Stimulated activated naive B cell treated with anti-CD40 and anti-IgM and Interleukin-4, amounts not matched to agents 10 μg/mL and 1 μg/mL and 100 μg/mL, for 72 hours (primary cell): Measurements from ENCODE around the gene SPHK1.
"Not testable (repeated sequence)": the region's sequence is repeated elsewhere in the genome, so short reads cannot be mapped to it uniquely, and the experiment has no call there.

ENCODE experiments used
- ATAC-seq, 2 donors: fragments of 150-1000 bp; cut with Tn5 transposase; replicated peaks; 2 replicates each; pipeline ENCODE4 v1.10.0; 2021; ENCODE audit warnings: moderate library complexity in 1 of 2
- DNase-seq: peaks from one replicate; pipeline ENCODE4 v3.0.0; 2021
- H3K27ac Mint-ChIP-seq: one replicate; pipeline ENCODE4 v1.8.0; 2022; ENCODE audit warnings: mild to moderate bottlenecking, mixed read lengths
- H3K27me3 Mint-ChIP-seq, 2 donors: one replicate each; pipeline ENCODE4 v1.8.0; 2022; ENCODE audit warnings: mixed read lengths in 2 of 2
- H3K36me3 Mint-ChIP-seq, 2 donors: one replicate each; pipeline ENCODE4 v1.8.0; 2022; ENCODE audit warnings: mixed read lengths in 2 of 2, mild to moderate bottlenecking in 1 of 2
- H3K4me1 Mint-ChIP-seq, 2 donors: one replicate each; pipeline ENCODE4 v1.8.0; 2022; ENCODE audit warnings: mixed read lengths in 2 of 2, mild to moderate bottlenecking in 1 of 2
- H3K4me3 Mint-ChIP-seq, 2 donors: one replicate each; pipeline ENCODE4 v1.8.0; 2022; ENCODE audit warnings: mild to moderate bottlenecking in 2 of 2, mixed read lengths in 2 of 2, moderate library complexity in 1 of 2
- H3K9me3 Mint-ChIP-seq, 2 donors: one replicate each; pipeline ENCODE4 v1.8.0; 2022; ENCODE audit warnings: mixed read lengths in 2 of 2, mild to moderate bottlenecking in 1 of 2

Gene SPHK1

GRCh38 chr17:76384222-76384986 is at the start of gene SPHK1:
SPHK1 (plus strand) TSS chr17:76384609; CDS start chr17:76385645, 1,036 bp downstream.
- ATAC-seq, result peak; percentile 76 to 77
- DNase-seq, result peak; percentile 70
- Mint-ChIP-seq H3K4me3 (peak within 1 kb of the TSS; percentile 92), H3K9me3 (no peaks in the 10 kb centered on the region), H3K36me3 (peaks cover 5 to 15% of the 10 kb centered on the region in 2 donors), H3K4me1 (peaks cover 14 to 36% of the 10 kb centered on the region in 2 donors), H3K27me3 (peaks cover 4 to 12% of the 10 kb centered on the region in 2 donors), H3K27ac (peak within 1 kb of the TSS; percentile 93)

DNA sequence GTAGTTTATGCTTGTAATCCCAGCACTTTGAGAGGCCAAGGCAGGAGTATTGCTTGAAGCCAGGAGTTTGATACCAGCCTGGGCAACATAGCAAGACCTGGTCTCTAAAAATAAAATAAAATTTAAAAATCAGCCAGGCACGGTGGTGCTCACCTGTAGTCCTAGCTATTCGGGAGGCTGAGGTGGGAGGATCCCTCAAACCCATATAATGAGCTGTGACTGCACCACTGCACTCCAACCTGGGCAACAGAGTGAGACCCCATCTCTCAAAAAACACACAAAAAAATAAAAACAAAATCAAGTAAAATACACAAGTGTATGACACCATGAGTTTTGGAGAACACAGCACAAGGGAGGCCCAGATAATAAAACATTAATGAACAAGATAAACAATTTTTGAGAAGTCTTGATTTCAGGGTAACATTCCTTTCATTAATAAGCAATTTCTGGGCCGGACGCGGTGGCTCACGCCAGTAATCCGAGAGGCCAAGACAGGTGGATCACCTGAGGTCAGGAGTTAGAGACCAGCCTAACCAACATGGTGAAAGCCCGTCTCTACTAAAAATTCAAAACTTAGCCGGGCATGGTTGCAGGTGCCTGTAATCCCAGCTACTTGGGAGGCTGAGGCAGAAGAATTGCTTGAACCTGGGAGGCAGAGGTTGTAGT is 48.6 kb upstream of the SPHK1 start:
- no peak for DNase-seq
- peaks cover 0 to 5% of the 10 kb centered on the region in 2 donors for H3K4me1 Mint-ChIP-seq
- no peak overlapping the region for H3K4me3 Mint-ChIP-seq
- H3K9me3 Mint-ChIP-seq, result no peaks in the 10 kb centered on the region
- H3K27ac Mint-ChIP-seq, result no peak overlapping the region
- H3K27me3 Mint-ChIP-seq, result no peaks in the 10 kb centered on the region
- ATAC-seq, result no peak
- peaks cover 3 to 20% of the 10 kb centered on the region in 2 donors for H3K36me3 Mint-ChIP-seq

- H3K9me3 Mint-ChIP-seq, result no peaks in the 10 kb centered on the region
- ATAC-seq (no peak), DNase-seq (no peak)
- H3K4me1 Mint-ChIP-seq, result peaks cover 0 to 5% of the 10 kb centered on the region in 2 donors
- H3K36me3 Mint-ChIP-seq, result peaks cover 7 to 20% of the 10 kb centered on the region in 2 donors
- H3K27ac Mint-ChIP-seq, result no peak overlapping the region
- H3K4me3 Mint-ChIP-seq, result no peak overlapping the region
- H3K27me3 Mint-ChIP-seq, result no peaks in the 10 kb centered on the region
Measured at GRCh38 chr17:76336756-76337412, 47.5 kb upstream of the SPHK1 start.

DNA sequence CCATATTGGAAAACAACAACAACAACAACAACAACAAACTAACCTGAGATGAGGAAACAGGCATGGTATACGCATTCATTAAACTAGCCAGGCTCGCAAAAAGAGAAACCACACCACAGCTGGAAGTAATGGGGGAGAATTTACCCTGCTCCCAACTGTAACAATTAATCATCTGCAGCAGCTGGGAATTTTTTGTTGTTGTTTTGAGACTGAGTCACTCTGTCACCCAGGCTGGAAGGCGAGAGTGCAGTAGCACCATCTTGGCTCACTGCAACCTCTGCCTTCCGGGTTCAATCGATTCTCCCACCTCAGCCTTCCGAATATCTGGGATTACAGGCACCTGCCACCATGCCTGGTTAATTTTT is 47.0 kb upstream of the SPHK1 start:
- ATAC-seq (no peak), DNase-seq (no peak)
- H3K36me3 Mint-ChIP-seq, result peaks cover 9 to 24% of the 10 kb centered on the region in 2 donors
- peaks cover 0 to 8% of the 10 kb centered on the region in 2 donors for H3K4me1 Mint-ChIP-seq
- H3K27me3 Mint-ChIP-seq, result no peaks in the 10 kb centered on the region
- H3K27ac Mint-ChIP-seq, result no peak overlapping the region
- H3K4me3 Mint-ChIP-seq, result no peak overlapping the region
- no peaks in the 10 kb centered on the region for H3K9me3 Mint-ChIP-seq

DNA sequence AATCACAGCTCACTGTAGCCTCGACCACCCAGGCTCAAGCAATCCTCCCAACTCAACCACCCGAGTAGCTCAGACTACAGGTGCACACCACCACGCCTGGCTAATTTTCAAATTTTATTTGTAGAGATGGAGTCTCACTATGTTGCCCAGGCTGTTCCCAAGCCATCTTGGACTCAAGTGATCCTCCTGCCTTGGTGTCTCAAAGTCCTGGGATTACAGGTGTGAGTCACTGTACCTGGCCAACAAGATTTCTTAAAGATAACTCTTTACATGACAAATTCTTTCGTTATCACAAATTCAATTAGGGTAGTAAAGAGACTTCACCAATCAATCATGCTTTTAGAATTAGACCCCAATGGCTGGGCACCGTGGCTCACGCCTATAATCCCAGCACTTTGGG is 43.1 kb upstream of the SPHK1 start:
- H3K4me1 Mint-ChIP-seq, result peaks cover 0 to 6% of the 10 kb centered on the region in 2 donors
- no peaks in the 10 kb centered on the region for H3K9me3 Mint-ChIP-seq
- H3K36me3 Mint-ChIP-seq, result peaks cover 16 to 36% of the 10 kb centered on the region in 2 donors
- H3K4me3 Mint-ChIP-seq, result no peak overlapping the region
- ATAC-seq (no peak), DNase-seq (no peak)
- no peak overlapping the region for H3K27ac Mint-ChIP-seq
- H3K27me3 Mint-ChIP-seq, result no peaks in the 10 kb centered on the region

- no peak overlapping the region for H3K4me3 Mint-ChIP-seq
- DNase-seq, result no peak
- H3K36me3 Mint-ChIP-seq, result peaks cover 27 to 50% of the 10 kb centered on the region in 2 donors
- no peaks in the 10 kb centered on the region for H3K9me3 Mint-ChIP-seq
- H3K27me3 Mint-ChIP-seq, result no peaks in the 10 kb centered on the region
- H3K4me1 Mint-ChIP-seq, result peaks cover 0 to 3% of the 10 kb centered on the region in 2 donors
- no peak for ATAC-seq
- H3K27ac Mint-ChIP-seq, result no peak overlapping the region
Measured at GRCh38 chr17:76343106-76343505, 41.3 kb upstream of the SPHK1 start.

DNA sequence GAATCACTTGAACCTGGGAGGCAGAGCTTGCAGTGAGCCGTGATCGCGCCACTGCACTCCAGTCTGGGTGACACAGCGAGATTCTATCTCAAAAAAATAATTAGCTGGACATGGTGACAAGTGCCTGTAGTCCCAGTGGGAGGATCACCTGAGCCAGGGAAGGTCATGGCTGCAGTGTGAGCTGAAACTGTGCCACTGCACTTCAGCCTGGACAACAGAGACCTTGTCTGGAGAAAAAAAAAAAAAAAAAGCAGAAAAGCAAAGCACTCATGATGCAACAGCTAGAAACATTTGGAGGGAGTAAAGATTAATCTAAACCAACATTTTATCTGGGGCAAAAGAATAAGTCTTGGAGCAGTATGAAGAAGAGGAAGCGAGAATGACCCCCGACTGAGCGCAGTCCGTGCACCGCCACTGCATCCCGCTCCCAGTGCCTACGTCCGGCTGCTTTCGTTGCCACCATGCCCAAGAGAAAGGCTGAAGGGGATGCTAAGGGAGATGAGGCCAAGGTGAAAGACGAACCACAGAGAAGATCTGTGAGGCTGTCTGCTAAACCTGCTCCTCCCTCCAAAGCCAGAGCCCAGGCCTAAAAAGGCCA is 38.9 kb upstream of the SPHK1 start:
- DNase-seq (no peak), ATAC-seq (no peak)
- Mint-ChIP-seq H3K4me1 (peaks cover 0 to 3% of the 10 kb centered on the region in 2 donors), H3K4me3 (no peak overlapping the region), H3K27ac (no peak overlapping the region), H3K36me3 (peaks cover 25 to 44% of the 10 kb centered on the region in 2 donors), H3K9me3 (no peaks in the 10 kb centered on the region), H3K27me3 (no peaks in the 10 kb centered on the region)

DNA sequence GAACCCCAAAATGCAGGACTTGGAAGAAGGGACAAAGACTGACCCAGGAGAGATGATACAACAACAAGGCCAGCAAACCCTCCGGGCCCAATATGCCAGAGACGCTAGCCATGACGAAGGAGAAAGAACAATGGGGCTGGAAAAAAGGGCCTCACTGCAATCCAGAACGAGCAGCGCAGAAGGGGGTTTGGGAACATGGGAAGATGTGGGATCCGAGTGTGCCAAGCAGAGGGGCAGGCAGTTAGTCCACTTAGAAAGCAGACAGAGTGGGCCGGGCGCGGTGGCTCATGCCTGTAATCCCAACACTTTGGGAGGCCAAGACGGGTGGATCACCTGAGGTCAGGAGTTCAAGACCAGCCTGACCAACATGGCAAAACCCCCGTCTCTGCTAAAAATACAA is 37.5 kb upstream of the SPHK1 start:
- not testable (repeated sequence) for H3K4me3 Mint-ChIP-seq, DNase-seq, H3K27ac Mint-ChIP-seq, H3K4me1 Mint-ChIP-seq, H3K9me3 Mint-ChIP-seq, H3K27me3 Mint-ChIP-seq, ATAC-seq
- H3K36me3 Mint-ChIP-seq, result peaks cover 20 to 40% of the 10 kb centered on the region in 2 donors

DNA sequence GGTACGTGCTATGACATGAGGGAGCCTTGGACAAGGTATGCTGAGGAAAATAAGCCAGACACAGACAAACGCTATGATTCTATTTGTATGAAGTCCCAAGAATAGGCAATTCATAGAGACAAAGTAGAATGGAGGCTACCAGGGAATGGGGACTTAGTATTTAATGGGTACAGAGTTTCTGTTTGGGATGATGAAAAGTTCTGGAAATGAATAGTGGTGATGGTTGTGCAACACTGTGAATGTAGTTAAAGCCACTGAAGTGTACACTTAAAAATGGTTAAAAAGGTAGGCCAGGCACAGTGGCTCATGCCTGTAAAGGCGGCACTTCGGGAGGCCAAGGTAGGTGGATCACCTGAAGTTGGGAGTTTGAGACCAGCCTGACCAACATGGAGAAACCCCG is 33.9 kb upstream of the SPHK1 start:
- DNase-seq (no peak), ATAC-seq (no peak)
- Mint-ChIP-seq H3K4me3 (no peak overlapping the region), H3K4me1 (peaks cover 12 to 22% of the 10 kb centered on the region in 2 donors), H3K36me3 (peaks cover 16 to 24% of the 10 kb centered on the region in 2 donors), H3K9me3 (no peaks in the 10 kb centered on the region), H3K27me3 (no peaks in the 10 kb centered on the region), H3K27ac (no peak overlapping the region)

- no peaks in the 10 kb centered on the region for H3K27me3 Mint-ChIP-seq
- no peak overlapping the region for H3K27ac Mint-ChIP-seq
- no peaks in the 10 kb centered on the region for H3K9me3 Mint-ChIP-seq
Measured at GRCh38 chr17:76351526-76352071, 32.8 kb upstream of the SPHK1 start.

GRCh38 chr17:76353004-76353598 is 31.3 kb upstream of the SPHK1 start:
- peak overlapping the region; percentile 89 to 95 for H3K4me3 Mint-ChIP-seq
- ATAC-seq (peak in 1 of 2 donors; percentile 10), DNase-seq (peak; percentile 2)
- H3K27me3 Mint-ChIP-seq, result no peaks in the 10 kb centered on the region
- H3K36me3 Mint-ChIP-seq, result peaks cover 0 to 4% of the 10 kb centered on the region in 2 donors
- peak overlapping the region; percentile 100 for H3K27ac Mint-ChIP-seq
- H3K4me1 Mint-ChIP-seq, result peaks cover 12 to 22% of the 10 kb centered on the region in 2 donors
- H3K9me3 Mint-ChIP-seq, result no peaks in the 10 kb centered on the region

More at GRCh38 chr17:76351526-76352071, 32.8 kb upstream of the SPHK1 start:
- DNase-seq, result no peak
- no peak for ATAC-seq
- H3K36me3 Mint-ChIP-seq, result peaks cover 8 to 15% of the 10 kb centered on the region in 2 donors
- H3K4me3 Mint-ChIP-seq, result no peak overlapping the region
- H3K4me1 Mint-ChIP-seq, result peaks cover 12 to 22% of the 10 kb centered on the region in 2 donors

GRCh38 chr17:76353599-76354316 is 30.7 kb upstream of the SPHK1 start, which contains the start of gene PRPSAP1:
PRPSAP1 (minus strand) TSS chr17:76353916; CDS start chr17:76353703, 213 bp downstream.
- Mint-ChIP-seq H3K9me3 (no peaks in the 10 kb centered on the region), H3K4me1 (peaks cover 12 to 22% of the 10 kb centered on the region in 2 donors), H3K27me3 (no peaks in the 10 kb centered on the region), H3K36me3 (peaks cover 0 to 4% of the 10 kb centered on the region in 2 donors), H3K4me3 (peak within 1 kb of the TSS; percentile 89 to 95), H3K27ac (peak within 1 kb of the TSS; percentile 100)
- DNase-seq (peak; percentile 87), ATAC-seq (peak; percentile 95 to 97)

DNA sequence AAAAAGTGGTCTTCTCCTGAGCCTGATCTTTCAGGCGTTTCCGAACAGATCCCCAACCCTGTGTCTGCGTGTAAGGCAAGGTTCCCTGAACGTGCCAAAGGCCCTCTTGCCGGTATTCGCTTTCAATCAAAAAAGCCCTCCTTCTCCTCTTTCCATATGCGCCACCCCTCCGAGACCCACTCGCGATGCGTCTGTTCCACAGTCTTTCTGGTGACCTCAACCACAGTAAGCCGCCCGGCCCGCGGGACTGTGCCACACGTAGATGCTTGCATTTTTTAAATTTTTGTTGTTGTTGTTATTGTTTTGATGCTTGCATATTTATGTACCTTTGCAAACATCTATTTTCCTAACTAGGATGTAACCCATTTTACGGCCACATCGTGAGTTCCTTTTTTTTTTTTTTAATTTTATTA is 30.1 kb upstream of the SPHK1 start:
- Mint-ChIP-seq H3K36me3 (peaks cover 0 to 4% of the 10 kb centered on the region in 2 donors), H3K4me1 (peaks cover 12 to 22% of the 10 kb centered on the region in 2 donors), H3K4me3 (peak overlapping the region; percentile 89 to 95), H3K27ac (peak overlapping the region; percentile 100), H3K9me3 (no peaks in the 10 kb centered on the region), H3K27me3 (no peaks in the 10 kb centered on the region)
- no peak for DNase-seq
- no peak for ATAC-seq
